HepG2 (cell line): ENCODE results near the gene RGL3. TPM values are rescaled to one million over a fixed set of nuclear protein-coding genes. Genes with fewer than 3 reads are reported as not detected.

ENCODE experiments used
- CBFB ChIP-seq: sonication (generic); formaldehyde crosslinking; IDR thresholded peaks from 2 replicates; pipeline ENCODE4 v1.4.0; 2020; ENCODE audit warnings: missing genetic modification reagents
- NFE2L1 ChIP-seq: sonication (generic); formaldehyde crosslinking; IDR thresholded peaks from 2 replicates; pipeline ENCODE4 v1.4.0; 2020; ENCODE audit warnings: missing genetic modification reagents, mild to moderate bottlenecking, borderline replicate concordance
- NFE2L2 ChIP-seq: fragments of 150-350 bp; IDR thresholded peaks from 2 replicates; pipeline ENCODE4 v1.6.1; 2014; ENCODE audit warnings: low read length
- NFYB ChIP-seq: sonication (generic); formaldehyde crosslinking; IDR thresholded peaks from 2 replicates; pipeline ENCODE4 v1.4.0; 2020; ENCODE audit warnings: missing genetic modification reagents
- PHF8 ChIP-seq: sonication (generic); formaldehyde crosslinking; IDR thresholded peaks from 2 replicates; pipeline ENCODE4 v1.5.0; 2020; ENCODE audit warnings: missing genetic modification reagents
- RBFOX2 ChIP-seq: fragments of 200-400 bp; formaldehyde crosslinking; IDR thresholded peaks from 2 replicates; pipeline ENCODE4 v1.6.1; 2017; ENCODE audit warnings: low read depth, mild to moderate bottlenecking, low read length
- SOX13 ChIP-seq, 3 experiments: fragments of 450-650 bp in 1 of 3; sonication (generic) in 1 of 3; formaldehyde crosslinking in 1 of 3; IDR thresholded peaks in 2 of 3; conservative IDR thresholded peaks in 1 of 3; 2 replicates each; pipeline versions ENCODE4 v1.5.0 to v1.6.1; 2016 to 2020; ENCODE audit warnings: antibody characterized with exemption in 1 of 3, mild to moderate bottlenecking in 1 of 3, missing compliant biosample characterization in 1 of 3, missing genetic modification reagents in 1 of 3, moderate library complexity in 1 of 3
- TGIF2 ChIP-seq: IDR thresholded peaks from 2 replicates; pipeline ENCODE4 v1.6.1; 2016; ENCODE audit warnings: control low read depth, missing compliant biosample characterization
- ZKSCAN5 ChIP-seq: sonication (generic); formaldehyde crosslinking; IDR thresholded peaks from 2 replicates; pipeline ENCODE4 v1.5.1; 2020; ENCODE audit warnings: mild to moderate bottlenecking, missing genetic modification reagents
- ZNF121 ChIP-seq: sonication (generic); formaldehyde crosslinking; IDR thresholded peaks from 2 replicates; pipeline ENCODE4 v1.5.0; 2020; ENCODE audit warnings: mild to moderate bottlenecking, missing genetic modification reagents
- ZNF572 ChIP-seq: sonication (generic); formaldehyde crosslinking; IDR thresholded peaks from 2 replicates; pipeline ENCODE4 v1.5.1; 2020; ENCODE audit warnings: mild to moderate bottlenecking, missing genetic modification reagents
- ZNF83 ChIP-seq: sonication (generic); formaldehyde crosslinking; IDR thresholded peaks from 2 replicates; pipeline ENCODE4 v1.4.0; 2020; ENCODE audit warnings: missing genetic modification reagents, mild to moderate bottlenecking, borderline replicate concordance
- ZNF879 ChIP-seq: sonication (generic); formaldehyde crosslinking; IDR thresholded peaks from 2 replicates; pipeline ENCODE4 v1.8.1; 2023; ENCODE audit warnings: missing genetic modification reagents
- polyA plus RNA-seq, 8 experiments: library from polyadenylated mRNA; depleted of rRNA in 3 of 8; stranded (reverse) in 7 of 8; unstranded in 1 of 8; fragments of >200 nt; fragmentation: Illumina TruSeq in 4 of 8; extraction: Trizol in 4 of 8; gene quantifications; 2 replicates each; pipeline versions ENCODE4 v1.2.1 to v1.2.3, GENCODE V29; 2011 to 2016; ENCODE audit warnings: low read depth in 4 of 8, missing spikeins in 1 of 8, mixed read lengths in 1 of 8; ENCODE audit not compliant: insufficient read depth in 1 of 8
- total RNA-seq, 5 experiments: library from RNA; depleted of rRNA; stranded (reverse); fragments of >200 nt; fragmentation: Illumina TruSeq; extraction: Trizol; gene quantifications; 2 replicates each; pipeline ENCODE4 v1.2.3, GENCODE V29; 2016; ENCODE audit warnings: low read depth in 1 of 5
- TF ChIP-seq, protein P1 (sequence below): sonication (generic); formaldehyde crosslinking; IDR thresholded peaks from 2 replicates; pipeline ENCODE4 v1.9.0; 2021; ENCODE audit warnings: missing genetic modification reagents, borderline replicate concordance
- TF ChIP-seq, protein P2 (sequence below), 2 experiments: sonication (generic) in 1 of 2; formaldehyde crosslinking in 1 of 2; IDR thresholded peaks; 2 replicates each; pipeline versions ENCODE4 v1.4.0 to v1.6.1; 2018 to 2020; ENCODE audit warnings: missing genetic modification reagents in 2 of 2, borderline replicate concordance in 1 of 2, low read depth in 1 of 2, mild to moderate bottlenecking in 1 of 2, missing biosample characterization in 1 of 2
- TF ChIP-seq, protein P3 (sequence below): IDR thresholded peaks from 2 replicates; pipeline ENCODE4 v1.6.1; 2012; ENCODE audit warnings: inconsistent platforms
- TF ChIP-seq, protein P4 (sequence below): sonication (generic); formaldehyde crosslinking; IDR thresholded peaks from 2 replicates; pipeline ENCODE4 v1.5.0; 2020; ENCODE audit warnings: mild to moderate bottlenecking, missing genetic modification reagents
- TF ChIP-seq, protein P5 (sequence below): sonication (generic); formaldehyde crosslinking; IDR thresholded peaks from 2 replicates; pipeline ENCODE4 v1.4.0; 2020; ENCODE audit warnings: missing genetic modification reagents, borderline replicate concordance

Gene RGL3
- total and polyA plus RNA-seq, 2 of the 13 experiments (the other 11 are each of a cell fraction or from before 2014, with no cell fraction given) = 4.2 to 7.6 TPM

DNA sequence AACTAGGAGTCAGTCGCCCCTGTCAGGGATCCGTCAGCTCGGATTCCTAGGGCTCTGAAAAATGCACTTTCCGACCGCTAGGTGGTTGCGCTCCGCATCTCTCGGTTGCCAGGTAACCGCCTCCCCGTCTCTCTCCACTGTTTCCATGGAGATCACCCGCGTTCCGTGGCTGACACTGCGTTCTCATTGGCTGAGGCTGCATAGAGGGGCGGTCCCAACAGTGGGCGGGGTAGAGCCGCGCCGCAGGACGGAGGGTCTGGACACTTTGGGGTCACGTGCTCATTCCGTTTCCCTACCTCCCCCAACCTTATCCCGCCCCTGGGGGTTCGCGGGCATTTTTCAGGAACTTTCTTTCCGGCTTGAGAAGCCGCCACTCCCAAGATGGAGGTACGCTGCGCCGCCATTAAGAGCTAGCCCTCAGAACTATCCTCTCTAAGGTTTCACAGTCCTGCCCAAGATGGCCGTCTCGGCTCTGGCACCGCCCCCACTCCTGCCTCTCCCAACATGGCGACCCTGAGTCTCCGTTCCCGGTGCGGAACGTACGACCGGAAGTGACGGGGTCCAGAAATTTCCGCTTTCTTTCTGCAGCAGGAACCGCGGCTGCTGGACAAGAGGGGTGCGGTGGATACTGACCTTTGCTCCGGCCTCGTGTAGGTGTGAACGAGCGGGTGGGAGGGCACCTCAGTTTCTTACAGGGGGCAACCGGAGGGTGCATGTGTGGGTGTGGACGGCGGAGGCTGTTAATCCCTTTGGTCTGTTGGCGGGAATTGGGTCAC is 16.1 kb upstream of the RGL3 start, which contains the start of the genes ODAD3 and PRKCSH (continued):
- TF ChIP-seq, protein P1, sequence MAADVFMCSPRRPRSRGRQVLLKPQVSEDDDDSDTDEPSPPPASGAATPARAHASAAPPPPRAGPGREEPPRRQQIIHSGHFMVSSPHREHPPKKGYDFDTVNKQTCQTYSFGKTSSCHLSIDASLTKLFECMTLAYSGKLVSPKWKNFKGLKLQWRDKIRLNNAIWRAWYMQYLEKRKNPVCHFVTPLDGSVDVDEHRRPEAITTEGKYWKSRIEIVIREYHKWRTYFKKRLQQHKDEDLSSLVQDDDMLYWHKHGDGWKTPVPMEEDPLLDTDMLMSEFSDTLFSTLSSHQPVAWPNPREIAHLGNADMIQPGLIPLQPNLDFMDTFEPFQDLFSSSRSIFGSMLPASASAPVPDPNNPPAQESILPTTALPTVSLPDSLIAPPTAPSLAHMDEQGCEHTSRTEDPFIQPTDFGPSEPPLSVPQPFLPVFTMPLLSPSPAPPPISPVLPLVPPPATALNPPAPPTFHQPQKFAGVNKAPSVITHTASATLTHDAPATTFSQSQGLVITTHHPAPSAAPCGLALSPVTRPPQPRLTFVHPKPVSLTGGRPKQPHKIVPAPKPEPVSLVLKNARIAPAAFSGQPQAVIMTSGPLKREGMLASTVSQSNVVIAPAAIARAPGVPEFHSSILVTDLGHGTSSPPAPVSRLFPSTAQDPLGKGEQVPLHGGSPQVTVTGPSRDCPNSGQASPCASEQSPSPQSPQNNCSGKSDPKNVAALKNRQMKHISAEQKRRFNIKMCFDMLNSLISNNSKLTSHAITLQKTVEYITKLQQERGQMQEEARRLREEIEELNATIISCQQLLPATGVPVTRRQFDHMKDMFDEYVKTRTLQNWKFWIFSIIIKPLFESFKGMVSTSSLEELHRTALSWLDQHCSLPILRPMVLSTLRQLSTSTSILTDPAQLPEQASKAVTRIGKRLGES (CRISPR knock-in tag) = no peak; the same call in 1 of the 2 replicates
- TF ChIP-seq, protein P2, sequence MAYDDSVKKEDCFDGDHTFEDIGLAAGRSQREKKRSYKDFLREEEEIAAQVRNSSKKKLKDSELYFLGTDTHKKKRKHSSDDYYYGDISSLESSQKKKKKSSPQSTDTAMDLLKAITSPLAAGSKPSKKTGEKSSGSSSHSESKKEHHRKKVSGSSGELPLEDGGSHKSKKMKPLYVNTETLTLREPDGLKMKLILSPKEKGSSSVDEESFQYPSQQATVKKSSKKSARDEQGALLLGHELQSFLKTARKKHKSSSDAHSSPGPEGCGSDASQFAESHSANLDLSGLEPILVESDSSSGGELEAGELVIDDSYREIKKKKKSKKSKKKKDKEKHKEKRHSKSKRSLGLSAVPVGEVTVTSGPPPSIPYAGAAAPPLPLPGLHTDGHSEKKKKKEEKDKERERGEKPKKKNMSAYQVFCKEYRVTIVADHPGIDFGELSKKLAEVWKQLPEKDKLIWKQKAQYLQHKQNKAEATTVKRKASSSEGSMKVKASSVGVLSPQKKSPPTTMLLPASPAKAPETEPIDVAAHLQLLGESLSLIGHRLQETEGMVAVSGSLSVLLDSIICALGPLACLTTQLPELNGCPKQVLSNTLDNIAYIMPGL (CRISPR knock-in tag; IDR thresholded peaks at IDR 0.05; ENCODE audit: borderline replicate concordance in 1 of 2, low read depth in 1 of 2) = peak; percentile 65 to 75; a peak in 3 of 4 replicates
- TF ChIP-seq ZNF572 (CRISPR knock-in tag) = peak; percentile 93; the same call in 1 of the 2 replicates
- peak; percentile 76; the same call in 1 of the 2 replicates for TF ChIP-seq CBFB (CRISPR knock-in tag)
- TF ChIP-seq ZNF121 (CRISPR knock-in tag) = no peak
- TF ChIP-seq, protein P3, sequence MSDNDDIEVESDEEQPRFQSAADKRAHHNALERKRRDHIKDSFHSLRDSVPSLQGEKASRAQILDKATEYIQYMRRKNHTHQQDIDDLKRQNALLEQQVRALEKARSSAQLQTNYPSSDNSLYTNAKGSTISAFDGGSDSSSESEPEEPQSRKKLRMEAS = peak; percentile 93
- no peak for TF ChIP-seq NFE2L2
- peak; percentile 36; the same call in 1 of the 2 replicates for TF ChIP-seq SOX13 (IDR thresholded peaks at IDR 0.05)
- peak in 1 of 2 experiments; percentile 23; a peak in 2 of 4 replicates for TF ChIP-seq SOX13 (CRISPR knock-in tag; conservative IDR thresholded peaks at IDR 0.05 in 1 of 2, IDR thresholded peaks at IDR 0.05 in 1 of 2)
- TF ChIP-seq RBFOX2 = peak; percentile 51; the same call in 1 of the 2 replicates
- peak; percentile 91 for TF ChIP-seq PHF8 (CRISPR knock-in tag)
- no peak for TF ChIP-seq ZNF879 (CRISPR knock-in tag)
- TF ChIP-seq TGIF2 (CRISPR knock-in tag) = no peak; the same call in 1 of the 2 replicates
- TF ChIP-seq ZKSCAN5 = no peak
- peak; percentile 90 for TF ChIP-seq NFYB (CRISPR knock-in tag)
- no peak for TF ChIP-seq ZNF83 (CRISPR knock-in tag)
- TF ChIP-seq, protein P4, sequence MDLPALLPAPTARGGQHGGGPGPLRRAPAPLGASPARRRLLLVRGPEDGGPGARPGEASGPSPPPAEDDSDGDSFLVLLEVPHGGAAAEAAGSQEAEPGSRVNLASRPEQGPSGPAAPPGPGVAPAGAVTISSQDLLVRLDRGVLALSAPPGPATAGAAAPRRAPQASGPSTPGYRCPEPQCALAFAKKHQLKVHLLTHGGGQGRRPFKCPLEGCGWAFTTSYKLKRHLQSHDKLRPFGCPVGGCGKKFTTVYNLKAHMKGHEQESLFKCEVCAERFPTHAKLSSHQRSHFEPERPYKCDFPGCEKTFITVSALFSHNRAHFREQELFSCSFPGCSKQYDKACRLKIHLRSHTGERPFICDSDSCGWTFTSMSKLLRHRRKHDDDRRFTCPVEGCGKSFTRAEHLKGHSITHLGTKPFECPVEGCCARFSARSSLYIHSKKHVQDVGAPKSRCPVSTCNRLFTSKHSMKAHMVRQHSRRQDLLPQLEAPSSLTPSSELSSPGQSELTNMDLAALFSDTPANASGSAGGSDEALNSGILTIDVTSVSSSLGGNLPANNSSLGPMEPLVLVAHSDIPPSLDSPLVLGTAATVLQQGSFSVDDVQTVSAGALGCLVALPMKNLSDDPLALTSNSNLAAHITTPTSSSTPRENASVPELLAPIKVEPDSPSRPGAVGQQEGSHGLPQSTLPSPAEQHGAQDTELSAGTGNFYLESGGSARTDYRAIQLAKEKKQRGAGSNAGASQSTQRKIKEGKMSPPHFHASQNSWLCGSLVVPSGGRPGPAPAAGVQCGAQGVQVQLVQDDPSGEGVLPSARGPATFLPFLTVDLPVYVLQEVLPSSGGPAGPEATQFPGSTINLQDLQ = no peak
- no peak for TF ChIP-seq NFE2L1 (CRISPR knock-in tag)
- TF ChIP-seq, protein P5, sequence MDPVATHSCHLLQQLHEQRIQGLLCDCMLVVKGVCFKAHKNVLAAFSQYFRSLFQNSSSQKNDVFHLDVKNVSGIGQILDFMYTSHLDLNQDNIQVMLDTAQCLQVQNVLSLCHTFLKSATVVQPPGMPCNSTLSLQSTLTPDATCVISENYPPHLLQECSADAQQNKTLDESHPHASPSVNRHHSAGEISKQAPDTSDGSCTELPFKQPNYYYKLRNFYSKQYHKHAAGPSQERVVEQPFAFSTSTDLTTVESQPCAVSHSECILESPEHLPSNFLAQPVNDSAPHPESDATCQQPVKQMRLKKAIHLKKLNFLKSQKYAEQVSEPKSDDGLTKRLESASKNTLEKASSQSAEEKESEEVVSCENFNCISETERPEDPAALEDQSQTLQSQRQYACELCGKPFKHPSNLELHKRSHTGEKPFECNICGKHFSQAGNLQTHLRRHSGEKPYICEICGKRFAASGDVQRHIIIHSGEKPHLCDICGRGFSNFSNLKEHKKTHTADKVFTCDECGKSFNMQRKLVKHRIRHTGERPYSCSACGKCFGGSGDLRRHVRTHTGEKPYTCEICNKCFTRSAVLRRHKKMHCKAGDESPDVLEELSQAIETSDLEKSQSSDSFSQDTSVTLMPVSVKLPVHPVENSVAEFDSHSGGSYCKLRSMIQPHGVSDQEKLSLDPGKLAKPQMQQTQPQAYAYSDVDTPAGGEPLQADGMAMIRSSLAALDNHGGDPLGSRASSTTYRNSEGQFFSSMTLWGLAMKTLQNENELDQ (CRISPR knock-in tag) = no peak
